ENCODE data around the gene SREK1.
A peak's percentile ranks its signal among the peaks of the same experiment; 100 is the strongest.

Gene SREK1

GRCh38 chr5:66144074-66144833 lies at the start of gene SREK1:
TSS of gene SREK1 (plus strand) at chr5:66144300. CDS start at chr5:66144377, 77 bp downstream.
- Histone ChIP-seq H3K36me3 (ENCODE audit: control insufficient read depth, insufficient read depth, low read length) (no peaks in the 10 kb centered on the region), H3K27me3 (replicated peaks; ENCODE audit: control insufficient read depth, insufficient read depth, low read length) (no peaks in the 10 kb centered on the region), H3K4me3 (replicated peaks; ENCODE audit: low read depth, low read length) (peak within 1 kb of the TSS; percentile 94)
- TF ChIP-seq, protein P1, sequence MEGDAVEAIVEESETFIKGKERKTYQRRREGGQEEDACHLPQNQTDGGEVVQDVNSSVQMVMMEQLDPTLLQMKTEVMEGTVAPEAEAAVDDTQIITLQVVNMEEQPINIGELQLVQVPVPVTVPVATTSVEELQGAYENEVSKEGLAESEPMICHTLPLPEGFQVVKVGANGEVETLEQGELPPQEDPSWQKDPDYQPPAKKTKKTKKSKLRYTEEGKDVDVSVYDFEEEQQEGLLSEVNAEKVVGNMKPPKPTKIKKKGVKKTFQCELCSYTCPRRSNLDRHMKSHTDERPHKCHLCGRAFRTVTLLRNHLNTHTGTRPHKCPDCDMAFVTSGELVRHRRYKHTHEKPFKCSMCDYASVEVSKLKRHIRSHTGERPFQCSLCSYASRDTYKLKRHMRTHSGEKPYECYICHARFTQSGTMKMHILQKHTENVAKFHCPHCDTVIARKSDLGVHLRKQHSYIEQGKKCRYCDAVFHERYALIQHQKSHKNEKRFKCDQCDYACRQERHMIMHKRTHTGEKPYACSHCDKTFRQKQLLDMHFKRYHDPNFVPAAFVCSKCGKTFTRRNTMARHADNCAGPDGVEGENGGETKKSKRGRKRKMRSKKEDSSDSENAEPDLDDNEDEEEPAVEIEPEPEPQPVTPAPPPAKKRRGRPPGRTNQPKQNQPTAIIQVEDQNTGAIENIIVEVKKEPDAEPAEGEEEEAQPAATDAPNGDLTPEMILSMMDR (IDR thresholded peaks at IDR 0.05; ENCODE audit: insufficient read depth, low read length, poor library complexity, severe bottlenecking) = no peak
- DNase-seq (ENCODE audit: extremely low read depth, insufficient read length) = peak; percentile 96

GRCh38 chr5:66100851-66101250 lies 43.2 kb upstream of the SREK1 start:
- no peak for DNase-seq (ENCODE audit: extremely low read depth, insufficient read length)
- Histone ChIP-seq H3K27me3 (replicated peaks; ENCODE audit: control insufficient read depth, insufficient read depth, low read length) (no peaks in the 10 kb centered on the region), H3K4me3 (replicated peaks; ENCODE audit: low read depth, low read length) (no peak overlapping the region), H3K36me3 (ENCODE audit: control insufficient read depth, insufficient read depth, low read length) (no peaks in the 10 kb centered on the region)
- TF ChIP-seq, protein P1 (IDR thresholded peaks at IDR 0.05; ENCODE audit: insufficient read depth, low read length, poor library complexity, severe bottlenecking) = no peak

GRCh38 chr5:66113160-66113559 lies 30.9 kb upstream of the SREK1 start:
- no peaks in the 10 kb centered on the region for H3K27me3 ChIP-seq (replicated peaks; ENCODE audit: control insufficient read depth, insufficient read depth, low read length)
- TF ChIP-seq, protein P1 (IDR thresholded peaks at IDR 0.05; ENCODE audit: insufficient read depth, low read length, poor library complexity, severe bottlenecking) = no peak

GRCh38 chr5:66118304-66118703 lies 25.8 kb upstream of the SREK1 start:
- Histone ChIP-seq H3K4me3 (replicated peaks; ENCODE audit: low read depth, low read length) (no peak overlapping the region), H3K36me3 (ENCODE audit: control insufficient read depth, insufficient read depth, low read length) (no peaks in the 10 kb centered on the region), H3K27me3 (replicated peaks; ENCODE audit: control insufficient read depth, insufficient read depth, low read length) (no peaks in the 10 kb centered on the region)
- no peak for DNase-seq (ENCODE audit: extremely low read depth, insufficient read length)
- TF ChIP-seq, protein P1 (IDR thresholded peaks at IDR 0.05; ENCODE audit: insufficient read depth, low read length, poor library complexity, severe bottlenecking) = no peak

More at GRCh38 chr5:66113160-66113559, 30.9 kb upstream of the SREK1 start:
- Histone ChIP-seq H3K4me3 (replicated peaks; ENCODE audit: low read depth, low read length) (no peak overlapping the region), H3K36me3 (ENCODE audit: control insufficient read depth, insufficient read depth, low read length) (no peaks in the 10 kb centered on the region)
- DNase-seq (ENCODE audit: extremely low read depth, insufficient read length) = no peak

- Histone ChIP-seq H3K4me3 (replicated peaks; ENCODE audit: low read depth, low read length) (no peak overlapping the region), H3K27me3 (replicated peaks; ENCODE audit: control insufficient read depth, insufficient read depth, low read length) (no peaks in the 10 kb centered on the region), H3K36me3 (ENCODE audit: control insufficient read depth, insufficient read depth, low read length) (no peaks in the 10 kb centered on the region)
- TF ChIP-seq, protein P1 (IDR thresholded peaks at IDR 0.05; ENCODE audit: insufficient read depth, low read length, poor library complexity, severe bottlenecking) = no peak
- no peak for DNase-seq (ENCODE audit: extremely low read depth, insufficient read length)
These were observed 21.6 kb upstream of the SREK1 start for GRCh38 chr5:66122379-66123034.

Data from GM06990 (cell line).